G401 (cell line): Measurements from ENCODE around the gene LAP3. TPM values are rescaled to one million over a fixed set of nuclear protein-coding genes. Genes with fewer than 3 reads are reported as not detected.
"Not testable (repeated sequence)": the region's sequence is repeated elsewhere in the genome, so short reads cannot be mapped to it uniquely, and the experiment has no call there.

Experiments
- DNase-seq: peaks from one replicate; pipeline ENCODE4 v3.0.0-alpha.2; 2015; ENCODE audit warnings: low spot score
- in situ Hi-C: cut with HindIII; loops from 2 replicates; pipeline ENCODE4 v1.10.0; 2016; ENCODE audit warnings: low sequenced_read_pairs, mixed read lengths
- total RNA-seq: library from RNA; depleted of rRNA; stranded (reverse); fragments of >200 nt; shearing (Covaris generic); gene quantifications from 2 replicates; pipeline ENCODE4 v1.2.3, GENCODE V29; 2014; rRNA removed

LAP3 gene
- 99.8 and 163 TPM in 2 replicates for total RNA-seq

DNA sequence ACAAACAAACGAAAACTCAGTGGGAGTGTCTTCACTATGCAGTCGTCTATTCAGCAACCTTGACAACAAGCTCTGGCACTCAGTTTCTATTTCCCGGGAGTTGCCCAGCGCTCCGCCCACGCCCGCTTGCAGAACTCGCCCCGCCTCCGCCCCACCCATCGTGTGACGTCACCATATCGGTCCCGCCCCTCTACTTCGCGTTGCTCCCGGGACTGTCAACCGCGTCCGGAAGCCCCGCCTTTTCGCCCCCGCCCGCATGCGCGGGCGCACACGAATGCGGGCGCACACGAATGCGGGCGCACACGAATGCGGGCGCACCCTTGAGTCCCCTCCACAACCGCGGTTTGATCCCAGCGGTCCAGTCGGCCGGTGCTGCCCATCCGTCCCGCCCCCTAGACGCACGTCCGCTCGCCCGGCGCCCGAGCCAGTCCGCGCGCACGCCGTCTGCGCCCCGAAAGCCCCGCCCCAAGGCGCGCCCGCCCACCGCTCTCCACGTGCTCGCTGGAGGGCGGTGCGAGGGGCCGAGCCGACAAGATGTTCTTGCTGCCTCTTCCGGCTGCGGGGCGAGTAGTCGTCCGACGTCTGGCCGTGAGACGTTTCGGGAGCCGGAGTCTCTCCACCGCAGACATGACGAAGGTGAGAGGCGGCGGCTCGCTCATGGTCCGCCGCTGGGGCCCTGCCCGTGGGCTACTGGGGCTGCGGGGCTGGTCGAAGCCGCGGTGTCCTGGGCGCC, at the start of gene LAP3:
Gene LAP3 (plus strand): TSS at position 267 of the 733 bp plus-strand sequence. CDS start 268 bp downstream, at position 535.
- in situ Hi-C loops, result no loop called here
- DNase-seq, result peak; percentile 97

- DNase-seq, result no peak
- in situ Hi-C loops, result no loop called here
Observed at GRCh38 chr4:17528551-17529165, 48.3 kb upstream of the LAP3 start.

GRCh38 chr4:17531538-17532285, 45.3 kb upstream of the LAP3 start:
- no peak for DNase-seq
- in situ Hi-C loops, result no loop called here

DNA sequence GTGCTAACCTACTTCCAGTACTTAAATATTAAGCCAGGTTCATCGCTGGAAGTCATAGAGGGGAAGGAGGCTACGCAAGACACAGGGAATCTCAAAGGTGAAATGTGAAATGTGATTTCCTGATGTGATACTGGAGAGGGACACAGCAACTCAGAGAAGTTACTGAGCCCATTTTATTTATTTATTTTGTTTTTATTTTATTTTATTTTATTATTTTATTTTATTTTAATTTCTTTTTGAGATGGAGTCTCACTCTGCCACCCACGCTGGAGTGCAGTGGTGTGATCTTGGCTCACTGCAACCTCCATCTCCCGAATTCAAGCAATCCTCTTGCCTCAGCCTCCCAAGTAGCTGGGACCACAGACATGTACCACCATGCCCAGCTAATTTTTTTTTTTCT, 42.3 kb upstream of the LAP3 start:
- in situ Hi-C loops, result no loop called here
- no peak for DNase-seq

- DNase-seq, result no peak
- in situ Hi-C loops, result no loop called here
Observed at GRCh38 chr4:17535242-17535641, 41.8 kb upstream of the LAP3 start.

GRCh38 chr4:17535906-17536305, 41.1 kb upstream of the LAP3 start:
- no peak for DNase-seq
- in situ Hi-C loops, result no loop called here

GRCh38 chr4:17537060-17537459, 39.9 kb upstream of the LAP3 start:
- DNase-seq, in situ Hi-C loops: not testable (repeated sequence)

GRCh38 chr4:17544205-17544604, 32.8 kb upstream of the LAP3 start:
- DNase-seq, result peak; percentile 18

GRCh38 chr4:17544831-17545234, 32.2 kb upstream of the LAP3 start:
- DNase-seq, result peak; percentile 31
- in situ Hi-C loops, result no loop called here

More at GRCh38 chr4:17544205-17544604, 32.8 kb upstream of the LAP3 start:
- in situ Hi-C loops, result no loop called here

GRCh38 chr4:17545374-17546140, 31.4 kb upstream of the LAP3 start:
- peak; percentile 76 for DNase-seq
- in situ Hi-C loops, result no loop called here

DNA sequence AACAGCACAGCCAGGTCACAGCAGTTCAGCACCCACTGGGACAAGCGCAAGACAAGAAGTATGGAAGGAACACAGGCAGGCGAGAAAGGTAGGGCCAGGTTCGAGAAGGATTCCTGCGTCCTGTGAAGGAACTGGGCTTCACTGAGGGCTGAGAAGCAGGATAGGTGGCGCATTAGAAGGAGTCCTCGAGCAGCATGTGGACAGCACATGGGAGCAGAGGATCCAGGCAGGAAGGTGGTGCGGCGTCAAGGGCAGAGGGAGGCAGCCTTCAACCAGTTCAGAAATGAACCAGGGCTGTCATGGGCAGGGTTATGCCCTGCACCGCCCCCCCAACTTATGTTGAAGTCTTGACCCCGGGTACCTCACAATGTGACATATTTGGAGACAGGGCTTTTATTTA, 30.8 kb upstream of the LAP3 start:
- DNase-seq, result no peak
- in situ Hi-C loops, result no loop called here

GRCh38 chr4:17546678-17547077, 30.3 kb upstream of the LAP3 start:
- DNase-seq, result no peak
- in situ Hi-C loops, result no loop called here

DNA sequence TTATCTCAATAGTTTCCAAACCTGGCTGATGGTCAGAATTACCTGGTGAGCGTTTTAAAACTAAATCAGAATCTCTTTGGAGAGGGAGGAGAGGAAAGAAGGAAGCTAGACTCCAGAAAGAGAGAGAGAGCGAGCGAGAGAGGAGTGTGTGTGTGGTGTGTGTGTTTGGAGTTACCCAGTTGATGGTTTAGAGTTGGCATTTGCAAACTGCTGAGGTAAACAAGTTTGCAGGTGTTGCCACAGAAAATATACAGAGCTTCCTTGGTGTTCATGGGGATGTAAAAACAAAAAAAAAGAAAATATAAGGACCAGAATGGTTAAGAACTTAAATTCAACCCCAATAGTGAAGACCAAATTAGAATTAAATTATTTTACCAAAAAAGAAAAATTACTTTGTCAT, 26.4 kb upstream of the LAP3 start:
- no peak for DNase-seq
- in situ Hi-C loops, result no loop called here

- in situ Hi-C loops, result no loop called here
- DNase-seq, result no peak
Observed at GRCh38 chr4:17552427-17552826, 24.6 kb upstream of the LAP3 start.

DNA sequence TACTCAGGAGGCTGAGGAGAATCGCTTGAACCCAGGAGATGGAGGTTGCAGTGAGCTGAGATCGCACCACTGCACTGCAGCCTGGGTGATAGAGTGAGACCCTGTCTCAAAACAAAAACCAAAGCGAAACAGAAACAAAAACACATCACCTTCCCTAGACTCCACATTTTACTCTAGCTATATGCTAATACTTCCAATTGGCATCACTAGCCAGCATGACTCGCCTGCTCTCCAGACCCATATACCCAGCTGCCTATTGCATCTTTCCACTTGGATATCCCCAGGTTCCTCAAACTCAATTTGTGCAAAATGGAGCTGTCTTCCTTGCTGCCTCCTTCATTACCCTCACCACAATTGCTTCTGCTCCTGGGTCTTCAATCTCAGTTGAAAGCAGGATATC, 22.4 kb upstream of the LAP3 start:
- in situ Hi-C loops, result no loop called here
- no peak for DNase-seq

- no peak for DNase-seq
- in situ Hi-C loops, result no loop called here
Observed at GRCh38 chr4:17556498-17556897, 20.5 kb upstream of the LAP3 start.

GRCh38 chr4:17557880-17558279, 19.1 kb upstream of the LAP3 start:
- in situ Hi-C loops, result no loop called here
- no peak for DNase-seq

DNA sequence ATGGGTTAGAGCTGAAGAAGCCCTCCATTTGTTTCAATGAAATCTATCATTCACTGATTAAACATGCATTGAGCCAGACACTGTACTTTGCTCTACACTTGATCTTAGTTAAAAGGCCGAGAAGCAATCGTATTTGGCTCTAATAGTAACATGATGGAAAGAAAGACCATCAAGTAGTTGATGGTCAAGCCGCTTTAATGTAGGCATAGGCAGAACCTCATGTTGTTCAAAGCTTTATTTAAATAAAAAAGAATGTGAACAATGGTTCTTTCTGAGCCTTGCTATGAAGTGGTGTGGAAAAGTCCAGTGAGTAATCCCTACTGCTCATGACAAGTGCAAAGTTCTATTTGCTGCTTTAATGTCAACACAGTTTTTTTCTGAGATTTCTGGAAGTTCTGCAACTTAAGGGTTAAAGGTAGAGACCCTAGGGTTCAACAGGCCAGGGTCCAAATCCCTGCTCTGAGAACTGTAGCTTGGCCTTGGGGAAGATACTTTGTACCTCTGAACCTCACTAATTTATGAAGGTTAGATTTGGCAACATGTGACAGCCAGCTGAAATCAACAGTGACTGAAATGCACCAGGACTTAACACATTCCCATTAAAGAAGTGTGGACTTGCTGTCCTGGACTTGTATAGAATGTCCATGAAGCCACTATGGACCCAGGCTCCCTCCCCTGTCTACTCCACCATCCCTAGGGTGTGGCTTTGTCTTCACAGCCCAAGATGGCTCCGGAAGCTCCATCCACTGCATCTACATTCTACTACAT, 17.9 kb upstream of the LAP3 start:
- no peak for DNase-seq
- in situ Hi-C loops, result no loop called here

DNA sequence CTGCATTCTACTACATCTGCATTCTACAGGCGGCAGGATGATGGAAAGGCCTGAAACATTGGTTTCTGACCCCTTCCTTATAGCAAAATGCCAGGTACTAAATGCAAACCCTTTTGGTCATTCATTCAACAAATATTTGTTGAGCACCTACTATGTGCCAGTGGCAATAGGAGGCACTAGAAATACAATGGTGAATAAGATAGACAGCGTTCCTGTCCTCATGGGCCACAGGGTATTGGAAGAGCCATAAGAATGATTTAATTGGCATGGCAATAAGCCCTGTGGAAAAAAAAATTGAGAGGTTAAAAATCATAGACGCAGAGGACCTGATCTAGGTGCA, 17.3 kb upstream of the LAP3 start:
- no peak for DNase-seq
- in situ Hi-C loops, result no loop called here
